H1 (cell line): ENCODE measurements around the gene TCF7L1. TPM values are rescaled to one million over a fixed set of nuclear protein-coding genes. Genes with fewer than 3 reads are reported as not detected.

Experiments used
- CTCF ChIA-PET: fragments of 300-600 bp; sonication (Branson Sonifier 250); formaldehyde crosslinking; loops from one replicate; lab custom pipeline; 2021; ENCODE audit not compliant: partially characterized antibody; lab: Charles Lee
- POLR2A ChIA-PET: fragments of 300-600 bp; sonication (Branson Sonifier 250); formaldehyde crosslinking; loops from one replicate; lab custom pipeline; 2021; ENCODE audit warnings: inconsistent platforms; ENCODE audit not compliant: partially characterized antibody; lab: Charles Lee
- DNase-seq, 2 experiments: peaks; one replicate each; pipeline versions ENCODE4 v3.0.0 to v3.0.0-alpha.2; 2010 to 2022; ENCODE audit warnings: low spot score in 2 of 2, low read depth in 1 of 2, mixed read lengths in 1 of 2
- FAIRE-seq: peaks from 2 replicates; lab custom pipeline; 2011; peaks lifted over from hg19 to GRCh38; lab: Jason Lieb, UNC
- H2AFZ ChIP-seq: 2 replicates; pipeline ENCODE4 v1.8.1; 2012; ENCODE audit warnings: low read length, inconsistent platforms
- H2AK5ac ChIP-seq: 2 replicates; pipeline ENCODE4 v1.6.1; 2013; ENCODE audit warnings: low read depth, low read length
- H2BK120ac ChIP-seq: replicated peaks from 2 replicates; pipeline ENCODE3; 2013; ENCODE audit warnings: low read depth, low read length, inconsistent platforms
- H2BK12ac ChIP-seq: 2 replicates; pipeline ENCODE4 v1.6.1; 2013; ENCODE audit warnings: low read depth, low read length
- H2BK15ac ChIP-seq: 2 replicates; pipeline ENCODE4 v1.6.1; 2013; ENCODE audit warnings: low read length
- H2BK20ac ChIP-seq: 2 replicates; pipeline ENCODE4 v1.6.1; 2013; ENCODE audit warnings: low read length
- H2BK5ac ChIP-seq: 2 replicates; pipeline ENCODE4 v1.6.1; 2013; ENCODE audit warnings: low read depth, low read length
- H3K14ac ChIP-seq: 2 replicates; pipeline ENCODE4 v1.6.1; 2013; ENCODE audit warnings: inconsistent platforms; ENCODE audit not compliant: insufficient read length
- H3K18ac ChIP-seq: 2 replicates; pipeline ENCODE4 v1.6.1; 2013; ENCODE audit warnings: low read length; ENCODE audit errors: extremely low read depth
- H3K23ac ChIP-seq: 2 replicates; pipeline ENCODE4 v1.6.1; 2013; ENCODE audit warnings: inconsistent platforms; ENCODE audit not compliant: insufficient read length
- H3K23me2 ChIP-seq: 2 replicates; pipeline ENCODE4 v1.6.1; 2013; ENCODE audit warnings: low read depth, low read length
- H3K27ac ChIP-seq: 2 replicates; pipeline ENCODE4 v1.6.1; 2011; ENCODE audit warnings: low read depth, low read length, inconsistent platforms
- H3K27me3 ChIP-seq, 4 experiments: replicated peaks in 1 of 4; 1 replicate in 1 of 4; 2 replicates in 3 of 4; pipeline versions ENCODE4 v1.6.1 to v1.8.1; 2011 to 2013; ENCODE audit warnings: low read length in 3 of 4, mild to moderate bottlenecking in 3 of 4, inconsistent platforms in 2 of 4, mixed read lengths in 2 of 4, moderate library complexity in 1 of 4; ENCODE audit not compliant: control insufficient read depth in 3 of 4, insufficient read depth in 3 of 4; ENCODE audit errors: extremely low read depth in 1 of 4
- H3K36me3 ChIP-seq, 4 experiments: 2 replicates each; pipeline versions ENCODE4 v1.6.1 to v1.8.1; 2011 to 2013; ENCODE audit warnings: mild to moderate bottlenecking in 4 of 4, low read length in 3 of 4, moderate library complexity in 2 of 4, control low read depth in 1 of 4, inconsistent platforms in 1 of 4; ENCODE audit not compliant: insufficient read depth in 4 of 4, control insufficient read depth in 2 of 4
- H3K4ac ChIP-seq: replicated peaks from 2 replicates; pipeline ENCODE3; 2013; ENCODE audit warnings: low read length, low read depth, mixed read lengths, inconsistent platforms; ENCODE audit not compliant: insufficient read length
- H3K4me1 ChIP-seq, 4 experiments: replicated peaks in 1 of 4; 1 replicate in 1 of 4; 2 replicates in 3 of 4; pipeline versions ENCODE4 v1.6.1 to v1.8.1; 2011 to 2013; ENCODE audit warnings: low read length in 3 of 4, inconsistent platforms in 2 of 4, mixed read lengths in 1 of 4; ENCODE audit not compliant: insufficient read depth in 4 of 4, control insufficient read depth in 3 of 4
- H3K4me2 ChIP-seq, 2 experiments: 2 replicates each; pipeline versions ENCODE4 v1.6.1 to v1.8.1; 2011 to 2013; ENCODE audit warnings: low read depth in 2 of 2, low read length in 2 of 2, control low read depth in 1 of 2, inconsistent platforms in 1 of 2, mild to moderate bottlenecking in 1 of 2; ENCODE audit not compliant: insufficient read depth in 1 of 2
- H3K4me3 ChIP-seq, 4 experiments: fragments of 200-600, 300-600 bp in 1 of 4; sonication (generic), shearing (Covaris generic), sonication (Bioruptor Twin) in 1 of 4; 2 replicates each; pipeline versions ENCODE4 v1.5.1 to v1.8.1; 2011 to 2016; ENCODE audit warnings: low read length in 4 of 4, low read depth in 3 of 4, control low read depth in 2 of 4, inconsistent platforms in 2 of 4, mild to moderate bottlenecking in 2 of 4, mixed read lengths in 1 of 4, moderate library complexity in 1 of 4; ENCODE audit not compliant: insufficient read depth in 2 of 4; ENCODE audit errors: extremely low read depth in 1 of 4
- H3K56ac ChIP-seq: replicated peaks from 2 replicates; pipeline ENCODE3; 2013; ENCODE audit warnings: low read depth, mild to moderate bottlenecking, mixed read lengths, low read length, inconsistent platforms; ENCODE audit not compliant: insufficient read length
- H3K79me1 ChIP-seq: 2 replicates; pipeline ENCODE4 v1.6.1; 2013; ENCODE audit warnings: low read depth, low read length, control low read depth
- H3K79me2 ChIP-seq, 2 experiments: 2 replicates each; pipeline versions ENCODE4 v1.6.1 to v1.8.1; 2012 to 2013; ENCODE audit warnings: low read length in 2 of 2, mild to moderate bottlenecking in 2 of 2, inconsistent platforms in 1 of 2; ENCODE audit not compliant: insufficient read depth in 2 of 2, control insufficient read depth in 1 of 2
- H3K9ac ChIP-seq, 4 experiments: replicated peaks in 1 of 4; 1 replicate in 1 of 4; 2 replicates in 3 of 4; pipeline versions ENCODE4 v1.6.1 to v1.8.1; 2011 to 2013; ENCODE audit warnings: low read depth in 3 of 4, low read length in 3 of 4, control low read depth in 2 of 4, mild to moderate bottlenecking in 2 of 4, moderate library complexity in 2 of 4, inconsistent platforms in 1 of 4; ENCODE audit errors: extremely low read depth in 1 of 4
- H3K9me3 ChIP-seq, 2 experiments: 2 replicates each; pipeline versions ENCODE4 v1.6.1 to v1.8.1; 2012 to 2013; ENCODE audit warnings: mild to moderate bottlenecking in 2 of 2, moderate library complexity in 2 of 2, control low read depth in 1 of 2, inconsistent platforms in 1 of 2, low read depth in 1 of 2, low read length in 1 of 2, mixed read lengths in 1 of 2; ENCODE audit not compliant: insufficient read depth in 2 of 2
- H4K20me1 ChIP-seq, 2 experiments: replicated peaks in 1 of 2; 2 replicates each; pipeline versions ENCODE3 to v1.8.1; 2011 to 2013; ENCODE audit warnings: inconsistent platforms in 2 of 2, low read length in 2 of 2, mild to moderate bottlenecking in 1 of 2; ENCODE audit not compliant: insufficient read depth in 2 of 2, control insufficient read depth in 1 of 2
- H4K5ac ChIP-seq: 2 replicates; pipeline ENCODE4 v1.6.1; 2013; ENCODE audit warnings: low read length, low read depth, mixed read lengths, inconsistent platforms; ENCODE audit not compliant: insufficient read length
- H4K8ac ChIP-seq: 2 replicates; pipeline ENCODE4 v1.8.0; 2013; ENCODE audit warnings: mild to moderate bottlenecking, moderate library complexity, low read length, inconsistent platforms; ENCODE audit not compliant: insufficient read depth; ENCODE audit errors: extremely low read depth
- H4K91ac ChIP-seq: replicated peaks from 2 replicates; pipeline ENCODE3; 2013; ENCODE audit warnings: low read length, mixed read lengths, inconsistent platforms; ENCODE audit not compliant: insufficient read length
- CEBPB ChIP-seq: IDR thresholded peaks from 2 replicates; pipeline ENCODE4 v1.6.1; 2012; ENCODE audit warnings: low read depth, low read length
- FOSL1 ChIP-seq: IDR thresholded peaks from 2 replicates; pipeline ENCODE4 v1.6.1; 2011; ENCODE audit warnings: mild to moderate bottlenecking, low read depth, low read length, moderate library complexity; ENCODE audit not compliant: insufficient read depth
- JUN ChIP-seq: IDR thresholded peaks from 2 replicates; pipeline ENCODE4 v1.6.1; 2011; ENCODE audit warnings: low read depth, mild to moderate bottlenecking, improper control_type of control experiment, low read length
- POLR2A ChIP-seq, 2 experiments: IDR thresholded peaks; 1 replicate in 1 of 2; 2 replicates in 1 of 2; pipeline ENCODE4 v1.6.1; 2011; ENCODE audit warnings: low read depth in 2 of 2, low read length in 2 of 2, mild to moderate bottlenecking in 2 of 2; ENCODE audit errors: control extremely low read depth in 1 of 2
- POLR2AphosphoS5 ChIP-seq: IDR thresholded peaks from 2 replicates; pipeline ENCODE4 v1.6.1; 2011; ENCODE audit warnings: low read depth, low read length
- RAD21 ChIP-seq, 2 experiments: IDR thresholded peaks in 1 of 2; conservative IDR thresholded peaks in 1 of 2; 2 replicates each; pipeline ENCODE4 v1.6.1; 2011; ENCODE audit warnings: low read depth in 2 of 2, low read length in 2 of 2, improper control_type of control experiment in 1 of 2, inconsistent platforms in 1 of 2, mild to moderate bottlenecking in 1 of 2, moderate library complexity in 1 of 2
- SIRT6 ChIP-seq: IDR thresholded peaks from one replicate; pipeline ENCODE4 v1.7.1; 2012; ENCODE audit warnings: low read length, inconsistent platforms
- SP4 ChIP-seq: IDR thresholded peaks from 2 replicates; pipeline ENCODE4 v1.6.1; 2012; ENCODE audit warnings: low read length, inconsistent platforms
- WGBS, 2 experiments: shearing (Covaris generic) in 1 of 2; methylation state at CpG; one replicate each; pipeline versions ENCODE4 v1.1.6 to v1.1.7; 2013 to 2015; ENCODE audit warnings: low lambda C conversion rate in 2 of 2, mixed read lengths in 2 of 2, inconsistent platforms in 1 of 2, low coverage in 1 of 2, missing lambda C conversion rate in 1 of 2; ENCODE audit not compliant: insufficient replicate concordance in 2 of 2, insufficient coverage in 1 of 2, insufficient read length in 1 of 2; ENCODE audit errors: extremely low coverage in 1 of 2, missing lambda C conversion rate in 1 of 2; 5-methylcytosine and 5-hydroxymethylcytosine counted together
- polyA plus RNA-seq, 7 experiments: library from polyadenylated mRNA; depleted of rRNA in 3 of 7; stranded (reverse) in 5 of 7; unstranded in 2 of 7; fragments of >200 nt in 5 of 7; fragments of 200-250 nt in 2 of 7; gene quantifications; 1 replicate in 5 of 7; 2 replicates in 1 of 7; 4 replicates in 1 of 7; pipeline versions ENCODE4 v1.2.1 to v1.2.3, GENCODE V29; 2011 to 2013; ENCODE audit warnings: missing spikeins in 2 of 7, mixed read lengths in 2 of 7
- total RNA-seq: library from RNA; stranded (reverse); fragmentation: NEBNext Ultra II Directional; extraction: Animal tissue kit (Norgen Biotek cat#: 25700); gene quantifications from 2 replicates; pipeline ENCODE4 v1.2.1, GENCODE V29; 2021

The TCF7L1 gene
- total and polyA plus RNA-seq, 2 of the 8 experiments (the other 6 are each of a cell fraction or from before 2014, with no cell fraction given), result 27.5 to 108 TPM

- peaks cover 0 to 3% of the 10 kb centered on the region in 2 experiments for H4K20me1 ChIP-seq
- H3K36me3 ChIP-seq, result no peaks in the 10 kb centered on the region
- H2AK5ac ChIP-seq, result no peak overlapping the region
- H3K14ac ChIP-seq, result no peak overlapping the region
- no peak overlapping the region for H3K18ac ChIP-seq
- H3K9ac ChIP-seq, result no peak overlapping the region
- WGBS, 2 experiments, result 86% methylated on average over 3 of the region's 3 CpGs; no CpG with 5 or more reads in 1 of the 2 experiments
- H2BK120ac ChIP-seq, result no peak overlapping the region
- no peak for DNase-seq
- H3K4ac ChIP-seq, result no peak overlapping the region
- no peak overlapping the region for H2BK15ac ChIP-seq
- no peak overlapping the region for H4K91ac ChIP-seq
- no peak overlapping the region for H3K4me2 ChIP-seq
- peaks cover 37 to 74% (median 67%) of the 10 kb centered on the region in 4 experiments for H3K4me1 ChIP-seq
- peaks cover 8% of the 10 kb centered on the region; the same call in 1 of the 2 replicates for H3K79me1 ChIP-seq
- peaks cover 7 to 72% of the 10 kb centered on the region in 2 experiments; a peak in 3 of 4 replicates for H3K79me2 ChIP-seq
- H3K27me3 ChIP-seq, result no peaks in the 10 kb centered on the region
- ChIA-PET CTCF (interaction anchor here (0.9 to 21.9 kb wide), 13 partner anchors 7 to 118 kb away, joined by 3 to 283 read pairs (median 6); partner anchors contain the start of gene TCF7L1), POLR2A (interaction anchor here (0.6 to 4.5 kb wide), 7 partner anchors 11 to 538 kb away, joined by 3 to 23 read pairs (median 4); no protein-coding TSS in a partner anchor)
- no peak overlapping the region for H2BK20ac ChIP-seq
- H3K23ac ChIP-seq, result no peak overlapping the region
- H3K4me3 ChIP-seq, result no peak overlapping the region
- no peak for FAIRE-seq
- no peak overlapping the region for H3K27ac ChIP-seq
- H4K8ac ChIP-seq, result no peak overlapping the region
- H2AFZ ChIP-seq, result no peak overlapping the region
- no peak overlapping the region for H3K56ac ChIP-seq
- H3K23me2 ChIP-seq, result peaks cover 5% of the 10 kb centered on the region; the same call in 1 of the 2 replicates
- H2BK12ac ChIP-seq, result no peak overlapping the region
- H3K9me3 ChIP-seq, result no peaks in the 10 kb centered on the region
- no peak overlapping the region for H4K5ac ChIP-seq
- H2BK5ac ChIP-seq, result no peak overlapping the region
- TF ChIP-seq SIRT6, result no peak
- no peak for TF ChIP-seq FOSL1
- TF ChIP-seq RAD21 (IDR thresholded peaks at IDR 0.05 in 1 of 2, conservative IDR thresholded peaks at IDR 0.05 in 1 of 2; ENCODE audit: low read depth in 2 of 2, low read length in 2 of 2), result no peak
- TF ChIP-seq POLR2A (IDR thresholded peaks at IDR 0.05; ENCODE audit: control extremely low read depth in 1 of 2, low read depth in 2 of 2, low read length in 2 of 2), result no peak
- TF ChIP-seq POLR2AphosphoS5, result no peak
- no peak for TF ChIP-seq SP4
- no peak for TF ChIP-seq JUN
- no peak for TF ChIP-seq CEBPB
Observed at GRCh38 chr2:85251070-85251616, 118.0 kb downstream of the TCF7L1 start.
